Measurements from ENCODE around the gene ST8SIA1. TPM values are rescaled to one million over a fixed set of nuclear protein-coding genes. Genes with fewer than 3 reads are reported as not detected.

Gene ST8SIA1
- total RNA-seq, 1 donor from 2014 or later = 7.7 TPM

DNA sequence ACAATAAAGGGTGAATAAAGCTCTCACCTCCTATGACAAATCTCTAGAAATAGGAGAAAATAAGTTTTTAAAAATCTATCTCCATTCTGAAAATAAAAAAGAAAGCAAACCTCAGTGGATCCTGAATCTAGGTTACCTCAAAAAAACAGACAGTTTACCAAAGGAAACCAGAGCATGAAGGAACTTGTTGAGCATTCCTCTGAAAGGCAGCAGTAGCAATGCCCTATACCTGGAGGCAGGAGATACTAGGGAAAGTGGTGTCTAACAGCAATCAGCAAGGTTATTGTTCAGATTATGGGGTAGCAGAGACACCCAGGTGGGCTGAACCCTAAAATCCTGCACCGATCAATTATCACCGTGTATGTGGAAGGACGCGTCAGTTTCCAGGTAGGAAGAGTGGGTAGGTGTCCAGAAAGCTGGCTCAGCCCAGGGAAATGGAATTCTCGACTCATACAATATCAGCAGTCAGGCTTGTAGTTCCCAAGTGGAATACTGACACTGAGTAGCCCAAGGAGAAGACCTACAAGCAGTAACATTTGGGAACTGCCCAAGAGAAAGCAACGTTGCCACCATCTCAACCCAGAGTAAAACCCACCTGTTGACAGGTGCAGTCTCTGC, 128.3 kb downstream of the ST8SIA1 start:
- Histone ChIP-seq H4K20me1 (ENCODE audit: insufficient read depth, low read length) (no peaks in the 10 kb centered on the region), H2AFZ (ENCODE audit: low read depth, low read length) (no peak overlapping the region), H3K27me3 (ENCODE audit: insufficient read depth, low read length) (peaks cover under 1% of the 10 kb centered on the region), H3K4me2 (ENCODE audit: low read length) (no peak overlapping the region), H3K4me1 (ENCODE audit: insufficient read depth, low read length) (no peaks in the 10 kb centered on the region), H3K9me3 (ENCODE audit: insufficient read depth, low read depth, low read length) (peaks cover 2% of the 10 kb centered on the region), H3K9ac (ENCODE audit: low read length) (no peak overlapping the region), H3K79me2 (ENCODE audit: insufficient read depth, low read length) (no peaks in the 10 kb centered on the region), H3K36me3 (ENCODE audit: insufficient read depth, low read length) (no peaks in the 10 kb centered on the region), H3K4me3 (ENCODE audit: insufficient read depth, low read depth, low read length) (no peak overlapping the region), H3K27ac (ENCODE audit: low read depth, low read length) (no peak overlapping the region)
- Mint-ChIP-seq H3K36me3 (ENCODE audit: low read depth, unreplicated experiment) (peaks cover 9% of the 10 kb centered on the region), H3K27me3 (ENCODE audit: low read depth, unreplicated experiment) (no peaks in the 10 kb centered on the region), H3K4me1 (ENCODE audit: low read depth, unreplicated experiment) (no peaks in the 10 kb centered on the region), H3K9me3 (ENCODE audit: unreplicated experiment) (peaks cover 15% of the 10 kb centered on the region), H3K27ac (ENCODE audit: unreplicated experiment) (no peak overlapping the region), H3K4me3 (ENCODE audit: unreplicated experiment) (no peak overlapping the region)
- FAIRE-seq (no peak), DNase-seq (ENCODE audit: low read depth) (no peak)
- TF ChIP-seq, protein P1, sequence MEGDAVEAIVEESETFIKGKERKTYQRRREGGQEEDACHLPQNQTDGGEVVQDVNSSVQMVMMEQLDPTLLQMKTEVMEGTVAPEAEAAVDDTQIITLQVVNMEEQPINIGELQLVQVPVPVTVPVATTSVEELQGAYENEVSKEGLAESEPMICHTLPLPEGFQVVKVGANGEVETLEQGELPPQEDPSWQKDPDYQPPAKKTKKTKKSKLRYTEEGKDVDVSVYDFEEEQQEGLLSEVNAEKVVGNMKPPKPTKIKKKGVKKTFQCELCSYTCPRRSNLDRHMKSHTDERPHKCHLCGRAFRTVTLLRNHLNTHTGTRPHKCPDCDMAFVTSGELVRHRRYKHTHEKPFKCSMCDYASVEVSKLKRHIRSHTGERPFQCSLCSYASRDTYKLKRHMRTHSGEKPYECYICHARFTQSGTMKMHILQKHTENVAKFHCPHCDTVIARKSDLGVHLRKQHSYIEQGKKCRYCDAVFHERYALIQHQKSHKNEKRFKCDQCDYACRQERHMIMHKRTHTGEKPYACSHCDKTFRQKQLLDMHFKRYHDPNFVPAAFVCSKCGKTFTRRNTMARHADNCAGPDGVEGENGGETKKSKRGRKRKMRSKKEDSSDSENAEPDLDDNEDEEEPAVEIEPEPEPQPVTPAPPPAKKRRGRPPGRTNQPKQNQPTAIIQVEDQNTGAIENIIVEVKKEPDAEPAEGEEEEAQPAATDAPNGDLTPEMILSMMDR (IDR thresholded peaks at IDR 0.05; ENCODE audit: insufficient read depth, low read depth, low read length) = no peak
- TF ChIP-seq EZH2 (IDR thresholded peaks at IDR 0.05; ENCODE audit: insufficient read depth, low read length) = no peak

DNA sequence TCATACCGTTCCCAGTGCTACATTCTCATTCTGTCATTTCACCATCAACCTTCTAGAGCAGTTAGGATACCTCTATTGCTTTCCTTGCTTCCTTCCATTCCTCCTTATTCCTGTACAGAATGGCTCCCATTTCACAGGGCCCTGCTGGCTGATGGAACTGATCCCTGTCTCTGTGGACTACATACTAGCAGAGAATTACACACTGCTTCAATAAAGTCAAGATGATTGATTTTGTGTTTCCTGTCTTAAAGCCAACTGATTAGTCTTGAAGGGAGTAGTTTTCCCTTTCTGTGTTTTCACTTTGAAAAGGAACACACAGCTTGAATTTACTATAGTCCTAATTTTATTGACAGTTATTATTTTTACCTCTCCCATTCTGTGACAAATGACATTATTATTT, 130.1 kb downstream of the ST8SIA1 start:
- H2AFZ ChIP-seq (ENCODE audit: low read depth, low read length) = no peak overlapping the region
- H3K9me3 Mint-ChIP-seq (ENCODE audit: unreplicated experiment) = peaks cover 10% of the 10 kb centered on the region
- peaks cover 9% of the 10 kb centered on the region for H3K36me3 Mint-ChIP-seq (ENCODE audit: low read depth, unreplicated experiment)
- H3K27me3 Mint-ChIP-seq (ENCODE audit: low read depth, unreplicated experiment) = no peaks in the 10 kb centered on the region
- peaks cover 2% of the 10 kb centered on the region for H3K9me3 ChIP-seq (ENCODE audit: insufficient read depth, low read depth, low read length)
- H3K9ac ChIP-seq (ENCODE audit: low read length) = no peak overlapping the region
- no peaks in the 10 kb centered on the region for H3K4me1 Mint-ChIP-seq (ENCODE audit: low read depth, unreplicated experiment)
- no peak overlapping the region for H3K4me3 ChIP-seq (ENCODE audit: insufficient read depth, low read depth, low read length)
- no peak overlapping the region for H3K27ac Mint-ChIP-seq (ENCODE audit: unreplicated experiment)
- no peak overlapping the region for H3K27ac ChIP-seq (ENCODE audit: low read depth, low read length)
- H3K4me1 ChIP-seq (ENCODE audit: insufficient read depth, low read length) = no peaks in the 10 kb centered on the region
- FAIRE-seq (no peak), DNase-seq (ENCODE audit: low read depth) (no peak)
- TF ChIP-seq, protein P1 (IDR thresholded peaks at IDR 0.05; ENCODE audit: insufficient read depth, low read depth, low read length) = no peak
- no peak for TF ChIP-seq EZH2 (IDR thresholded peaks at IDR 0.05; ENCODE audit: insufficient read depth, low read length)
- H4K20me1 ChIP-seq (ENCODE audit: insufficient read depth, low read length) = no peaks in the 10 kb centered on the region
- H3K4me3 Mint-ChIP-seq (ENCODE audit: unreplicated experiment) = no peak overlapping the region
- H3K36me3 ChIP-seq (ENCODE audit: insufficient read depth, low read length) = no peaks in the 10 kb centered on the region
- no peaks in the 10 kb centered on the region for H3K79me2 ChIP-seq (ENCODE audit: insufficient read depth, low read length)
- H3K27me3 ChIP-seq (ENCODE audit: insufficient read depth, low read length) = peaks cover 3% of the 10 kb centered on the region
- H3K4me2 ChIP-seq (ENCODE audit: low read length) = no peak overlapping the region

DNA sequence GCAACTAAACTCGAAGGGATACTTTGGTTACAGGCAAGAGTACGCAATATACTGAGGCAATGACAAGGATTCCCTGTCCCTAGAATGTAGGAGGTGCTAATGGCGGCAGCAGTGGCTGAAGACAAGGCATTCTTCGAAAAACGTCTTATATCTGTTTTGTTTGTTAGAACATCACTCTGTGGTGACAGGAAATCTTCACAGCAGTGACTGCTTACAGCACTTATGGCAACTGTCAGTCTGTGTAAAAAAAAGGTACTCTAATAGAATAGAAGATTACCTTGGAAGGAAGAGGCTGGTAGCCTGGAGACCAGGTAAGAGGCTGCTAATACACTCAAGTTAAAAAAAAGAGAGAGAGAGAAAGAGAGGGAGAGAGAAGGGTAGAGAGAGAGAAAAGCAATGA, 131.7 kb downstream of the ST8SIA1 start:
- H3K9me3 ChIP-seq (ENCODE audit: insufficient read depth, low read depth, low read length) = peaks cover 2% of the 10 kb centered on the region
- Mint-ChIP-seq H3K4me1 (ENCODE audit: low read depth, unreplicated experiment) (no peaks in the 10 kb centered on the region), H3K4me3 (ENCODE audit: unreplicated experiment) (no peak overlapping the region), H3K9me3 (ENCODE audit: unreplicated experiment) (peaks cover 10% of the 10 kb centered on the region), H3K27ac (ENCODE audit: unreplicated experiment) (no peak overlapping the region), H3K36me3 (ENCODE audit: low read depth, unreplicated experiment) (peaks cover 9% of the 10 kb centered on the region), H3K27me3 (ENCODE audit: low read depth, unreplicated experiment) (no peaks in the 10 kb centered on the region)
- no peak overlapping the region for H2AFZ ChIP-seq (ENCODE audit: low read depth, low read length)
- TF ChIP-seq EZH2 (IDR thresholded peaks at IDR 0.05; ENCODE audit: insufficient read depth, low read length) = no peak
- TF ChIP-seq, protein P1 (IDR thresholded peaks at IDR 0.05; ENCODE audit: insufficient read depth, low read depth, low read length) = no peak
- no peaks in the 10 kb centered on the region for H4K20me1 ChIP-seq (ENCODE audit: insufficient read depth, low read length)
- no peaks in the 10 kb centered on the region for H3K79me2 ChIP-seq (ENCODE audit: insufficient read depth, low read length)
- no peak for DNase-seq (ENCODE audit: low read depth)
- H3K4me3 ChIP-seq (ENCODE audit: insufficient read depth, low read depth, low read length) = no peak overlapping the region
- no peak for FAIRE-seq
- H3K27ac ChIP-seq (ENCODE audit: low read depth, low read length) = no peak overlapping the region
- peaks cover 3% of the 10 kb centered on the region for H3K27me3 ChIP-seq (ENCODE audit: insufficient read depth, low read length)
- no peak overlapping the region for H3K9ac ChIP-seq (ENCODE audit: low read length)
- no peak overlapping the region for H3K4me2 ChIP-seq (ENCODE audit: low read length)
- no peaks in the 10 kb centered on the region for H3K36me3 ChIP-seq (ENCODE audit: insufficient read depth, low read length)
- no peaks in the 10 kb centered on the region for H3K4me1 ChIP-seq (ENCODE audit: insufficient read depth, low read length)
